Stimulated activated CD8-positive, alpha-beta memory T cell treated with anti-CD3 and anti-CD28 coated beads, Interleukin-12 subunit alpha, Interleukin-12 subunit beta, amount 100 ng/mL, for 24 hours (primary cell): ENCODE results near the gene WWP2.

ENCODE experiments used
- DNase-seq: peaks from one replicate; pipeline ENCODE4 v3.0.0-alpha.2; 2020; ENCODE audit errors: extremely low read depth

The WWP2 gene

DNA sequence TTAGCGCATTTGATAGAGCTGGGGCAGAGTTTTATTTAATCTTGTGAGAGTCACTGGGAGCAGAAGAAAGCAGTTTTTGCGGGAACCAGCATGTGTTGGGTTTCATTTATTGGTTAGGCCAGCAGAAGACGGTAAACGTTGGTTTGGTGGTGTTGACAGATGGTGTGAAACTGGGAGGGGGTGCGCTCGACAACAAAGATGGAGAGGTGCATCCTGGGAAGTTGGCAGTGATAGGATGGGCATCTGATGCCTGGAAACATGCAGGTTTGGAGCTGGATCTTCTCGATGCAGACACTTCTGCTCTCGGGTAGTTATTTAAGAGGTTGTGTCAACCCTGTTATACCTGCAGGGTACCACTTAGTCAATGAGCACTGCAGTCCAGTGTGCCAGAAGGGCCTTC, 164.1 kb downstream of the WWP2 start:
- DNase-seq = no peak

- no peak for DNase-seq
Observed at GRCh38 chr16:69927056-69927757, 165.1 kb downstream of the WWP2 start.

DNA sequence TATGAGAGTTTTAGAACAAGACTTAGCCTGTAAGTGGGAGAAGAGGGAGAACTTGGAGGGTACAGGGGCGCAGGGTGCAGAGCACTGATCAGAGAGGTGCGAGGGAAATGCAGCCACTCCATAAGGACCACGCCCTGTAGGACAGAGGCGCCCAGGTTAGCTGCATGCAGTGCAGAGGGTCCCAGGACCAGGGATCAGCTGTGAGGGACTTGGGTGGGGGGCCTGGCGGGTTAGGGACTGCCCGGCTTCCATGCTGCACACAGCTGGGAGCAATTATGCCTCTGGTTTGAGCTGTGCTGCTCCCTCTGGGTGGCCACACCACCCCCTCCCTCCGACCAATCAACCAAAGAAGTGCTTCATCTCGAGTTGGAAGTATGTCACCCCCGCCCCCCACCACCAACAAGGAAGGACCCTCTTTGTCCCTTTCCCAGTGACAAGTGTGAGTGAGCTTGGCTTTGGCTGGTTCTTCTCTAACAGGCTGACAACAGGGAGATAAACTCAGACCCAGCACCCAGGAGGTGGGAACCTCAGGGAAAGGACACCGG, 166.8 kb downstream of the WWP2 start:
- DNase-seq = no peak

GRCh38 chr16:69929480-69929879, 167.3 kb downstream of the WWP2 start:
- DNase-seq = no peak

GRCh38 chr16:69930117-69930776, 168.1 kb downstream of the WWP2 start:
- no peak for DNase-seq

DNA sequence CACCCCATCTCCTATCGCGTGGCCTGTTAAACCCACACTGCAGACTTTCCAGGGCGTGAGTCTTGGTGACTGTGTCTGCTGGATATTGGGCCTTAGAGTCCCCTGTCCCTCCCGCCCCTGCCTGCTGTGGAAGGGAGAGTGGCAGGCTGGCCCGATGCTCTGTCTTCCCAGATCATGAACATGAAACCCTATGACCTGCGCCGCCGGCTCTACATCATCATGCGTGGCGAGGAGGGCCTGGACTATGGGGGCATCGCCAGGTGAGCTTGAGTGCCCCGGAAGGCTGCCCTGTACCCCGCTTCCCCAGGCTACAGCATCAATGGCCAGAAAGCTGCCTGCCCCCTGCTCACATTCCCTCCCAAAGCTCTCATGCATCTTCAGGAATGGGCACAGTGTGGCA, 169.5 kb downstream of the WWP2 start:
- DNase-seq = no peak

DNA sequence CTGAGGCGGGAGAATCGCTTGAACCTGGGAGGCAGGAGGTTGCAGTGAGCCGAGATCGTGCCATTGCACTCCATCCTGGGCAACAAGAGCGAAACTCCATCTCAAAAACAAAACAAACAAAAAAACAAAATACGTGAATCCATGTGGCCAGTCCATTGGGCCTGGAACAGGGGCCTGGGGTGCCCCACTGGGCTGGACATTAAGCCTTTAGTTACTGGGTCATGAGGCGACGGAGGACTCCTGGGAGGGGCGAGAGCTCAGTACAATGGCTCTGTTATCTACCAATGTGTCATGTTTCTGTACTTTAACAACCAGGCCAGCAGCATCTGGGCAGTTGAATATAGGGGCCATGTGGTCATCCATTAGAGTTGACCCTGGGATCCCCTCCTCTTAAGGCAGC, 170.1 kb downstream of the WWP2 start:
- DNase-seq = no peak

DNA sequence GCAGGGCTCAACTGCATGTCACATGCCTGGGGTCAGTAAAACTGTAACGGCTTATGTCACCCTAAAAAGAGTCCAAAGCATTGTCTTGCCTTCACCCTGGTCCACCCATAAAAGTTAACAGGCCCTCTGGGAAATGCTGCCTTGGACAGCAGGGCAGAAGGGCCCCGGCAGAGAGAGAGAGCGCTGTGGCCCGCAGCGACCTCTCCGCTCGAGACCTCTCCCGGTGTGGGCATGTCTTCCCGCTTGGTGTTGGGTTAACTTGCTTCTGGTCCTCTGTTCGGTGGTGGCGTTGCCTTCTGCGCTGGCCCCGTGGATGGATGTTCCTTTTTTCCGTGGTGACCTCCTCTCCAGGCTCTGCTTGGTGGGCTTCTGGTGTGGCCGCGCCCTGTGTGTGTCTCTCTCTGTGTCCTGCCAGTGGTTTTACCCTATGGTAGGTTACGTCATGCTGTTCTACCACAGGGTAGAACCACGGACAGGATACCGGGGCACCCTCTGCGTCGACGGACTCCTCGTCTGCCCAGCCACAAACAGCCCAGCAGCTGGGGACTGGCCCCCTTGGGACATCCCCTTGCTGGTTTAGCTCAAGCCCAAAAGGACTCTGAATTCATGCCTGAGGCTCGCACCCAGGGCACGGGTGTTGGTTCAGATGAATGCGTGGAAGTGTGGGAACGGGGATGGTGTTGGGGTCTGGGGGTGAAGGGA, 170.7 kb downstream of the WWP2 start:
- no peak for DNase-seq

DNA sequence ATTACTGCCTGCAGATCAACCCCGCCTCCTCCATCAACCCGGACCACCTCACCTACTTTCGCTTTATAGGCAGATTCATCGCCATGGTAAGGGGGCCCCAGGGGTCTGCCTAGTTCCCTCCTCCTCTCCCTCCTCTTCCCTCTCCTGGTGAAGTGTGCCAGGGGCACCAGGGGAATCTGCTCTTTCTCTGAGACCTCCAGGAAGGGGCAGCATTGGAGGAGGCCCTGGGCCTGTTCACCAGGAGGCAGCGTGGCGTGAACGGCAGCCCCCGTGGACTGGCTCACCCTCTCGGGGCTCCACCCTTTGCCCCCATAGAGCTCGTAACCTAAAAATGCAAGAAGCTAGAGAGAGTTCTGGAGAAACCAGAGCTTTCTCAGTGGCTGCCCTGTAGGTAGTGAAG, 171.9 kb downstream of the WWP2 start:
- no peak for DNase-seq

DNA sequence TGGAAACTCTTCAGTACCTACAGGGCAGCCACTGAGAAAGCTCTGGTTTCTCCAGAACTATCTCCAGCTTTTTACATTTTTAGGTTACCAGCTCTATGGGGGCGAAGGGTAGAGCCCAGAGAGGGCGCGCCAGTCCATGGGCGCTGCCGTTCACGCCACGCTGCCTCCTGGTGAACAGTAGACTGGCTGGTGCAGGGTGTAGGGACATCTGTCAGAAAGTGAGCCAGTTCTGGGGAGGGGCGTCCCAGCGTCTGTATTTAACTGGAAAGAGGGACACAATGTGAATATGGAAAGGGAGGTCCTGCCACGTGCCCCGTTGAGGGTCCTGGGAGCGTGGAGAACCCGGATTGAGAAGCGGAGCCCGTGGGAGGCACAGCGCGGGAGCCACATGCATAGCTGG, 172.6 kb downstream of the WWP2 start:
- no peak for DNase-seq

DNA sequence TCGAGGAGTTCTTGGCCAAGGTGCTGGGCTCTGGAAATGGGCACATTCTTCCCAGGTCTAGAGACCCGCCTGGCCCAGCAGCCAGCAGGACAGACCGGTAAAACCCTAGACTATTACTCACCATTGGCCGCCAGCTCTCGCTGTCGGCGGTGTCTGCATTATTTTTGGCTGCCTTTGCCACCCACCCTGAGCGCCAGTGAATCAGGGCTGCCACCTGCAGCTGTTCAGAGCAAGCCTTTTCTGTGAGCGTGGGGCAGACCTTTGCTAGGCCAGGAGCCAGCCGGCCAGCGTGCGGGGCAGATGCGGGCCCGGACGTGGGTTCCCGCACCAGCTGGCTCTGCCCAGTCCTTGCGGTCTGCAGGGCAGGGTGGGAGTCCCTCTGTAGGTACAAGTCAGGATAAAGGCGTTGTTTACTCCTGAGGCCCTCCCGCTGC, 173.2 kb downstream of the WWP2 start:
- no peak for DNase-seq

- DNase-seq = no peak
Observed at GRCh38 chr16:69935740-69936139, 173.6 kb downstream of the WWP2 start.

GRCh38 chr16:69936252-69936651, 174.1 kb downstream of the WWP2 start:
- DNase-seq = no peak

DNA sequence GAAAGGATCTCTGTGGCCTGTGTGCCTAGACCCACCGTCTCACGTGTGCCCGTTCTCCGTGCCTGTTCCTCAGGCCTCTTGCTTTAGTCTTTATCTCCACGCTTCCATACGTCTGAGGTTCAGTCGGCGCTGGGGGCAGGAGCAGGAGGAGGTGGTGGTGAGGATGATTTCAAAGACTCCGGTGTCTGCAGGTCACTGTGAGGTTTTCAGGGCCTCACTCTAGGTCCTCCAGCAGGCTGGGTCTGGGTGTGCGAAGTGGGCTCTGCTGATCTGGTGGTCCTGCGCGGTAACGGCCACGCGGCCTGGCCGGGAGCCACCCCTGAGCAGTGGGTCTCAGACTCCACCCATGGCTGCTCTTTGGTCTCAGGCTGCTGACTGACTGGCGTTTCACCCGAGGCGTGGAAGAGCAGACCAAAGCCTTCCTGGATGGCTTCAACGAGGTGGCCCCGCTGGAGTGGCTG, 174.6 kb downstream of the WWP2 start:
- no peak for DNase-seq

DNA sequence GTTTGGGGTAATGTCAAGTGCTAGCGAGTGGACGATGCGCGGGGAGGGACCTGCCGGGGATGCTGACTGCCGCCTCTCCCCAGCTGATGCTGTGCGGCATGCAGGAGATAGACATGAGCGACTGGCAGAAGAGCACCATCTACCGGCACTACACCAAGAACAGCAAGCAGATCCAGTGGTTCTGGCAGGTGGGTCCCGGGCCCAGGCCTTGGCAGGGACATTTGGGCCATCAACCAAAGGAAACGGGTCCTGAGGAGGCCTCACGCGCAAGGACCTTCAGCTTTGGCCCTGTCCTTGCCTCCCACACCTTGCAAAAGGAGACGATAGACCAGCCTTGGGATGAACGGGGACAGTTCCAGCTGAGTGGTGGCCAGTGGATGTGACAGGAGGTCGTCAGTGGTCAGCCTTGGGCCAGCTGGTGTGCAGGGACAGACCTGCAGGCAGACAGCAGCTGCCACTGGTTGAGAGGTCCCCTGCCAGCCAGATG, 175.4 kb downstream of the WWP2 start:
- DNase-seq = no peak

- DNase-seq = no peak
Observed at GRCh38 chr16:69938981-69939820, 177.1 kb downstream of the WWP2 start.

DNA sequence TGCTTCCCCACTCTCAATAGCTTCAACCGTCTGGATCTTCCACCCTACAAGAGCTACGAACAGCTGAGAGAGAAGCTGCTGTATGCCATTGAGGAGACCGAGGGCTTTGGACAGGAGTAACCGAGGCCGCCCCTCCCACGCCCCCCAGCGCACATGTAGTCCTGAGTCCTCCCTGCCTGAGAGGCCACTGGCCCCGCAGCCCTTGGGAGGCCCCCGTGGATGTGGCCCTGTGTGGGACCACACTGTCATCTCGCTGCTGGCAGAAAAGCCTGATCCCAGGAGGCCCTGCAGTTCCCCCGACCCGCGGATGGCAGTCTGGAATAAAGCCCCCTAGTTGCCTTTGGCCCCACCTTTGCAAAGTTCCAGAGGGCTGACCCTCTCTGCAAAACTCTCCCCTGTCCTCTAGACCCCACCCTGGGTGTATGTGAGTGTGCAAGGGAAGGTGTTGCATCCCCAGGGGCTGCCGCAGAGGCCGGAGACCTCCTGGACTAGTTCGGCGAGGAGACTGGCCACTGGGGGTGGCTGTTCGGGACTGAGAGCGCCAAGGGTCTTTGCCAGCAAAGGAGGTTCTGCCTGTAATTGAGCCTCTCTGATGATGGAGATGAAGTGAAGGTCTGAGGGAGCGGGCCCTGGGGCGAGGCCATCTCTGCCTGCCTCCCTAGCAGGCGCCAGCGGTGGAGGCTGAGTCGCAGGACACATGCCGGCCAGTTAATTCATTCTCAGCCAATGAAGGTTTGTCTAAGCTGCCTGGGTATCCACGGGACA, 177.9 kb downstream of the WWP2 start:
- no peak for DNase-seq

DNA sequence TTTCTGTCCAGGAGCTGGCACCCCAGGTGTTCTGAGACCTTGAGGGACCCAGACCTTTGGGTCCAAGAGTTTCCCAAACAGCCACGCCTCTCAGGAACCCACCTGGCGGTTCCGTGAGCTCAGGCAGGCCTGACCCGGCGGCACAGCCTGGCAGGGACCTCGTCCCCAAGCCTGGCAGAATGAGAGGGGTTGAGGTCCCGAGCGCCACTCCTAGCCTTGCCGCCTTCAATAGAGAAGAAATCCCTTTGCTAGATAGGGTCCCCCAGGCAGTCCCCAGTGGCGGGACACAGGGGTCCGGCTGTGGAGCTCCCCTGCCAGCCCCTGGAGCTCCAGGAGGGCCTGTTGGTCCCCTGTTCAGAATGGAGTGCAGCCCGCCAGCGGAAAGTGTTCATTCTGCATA, 178.5 kb downstream of the WWP2 start:
- DNase-seq = no peak

DNA sequence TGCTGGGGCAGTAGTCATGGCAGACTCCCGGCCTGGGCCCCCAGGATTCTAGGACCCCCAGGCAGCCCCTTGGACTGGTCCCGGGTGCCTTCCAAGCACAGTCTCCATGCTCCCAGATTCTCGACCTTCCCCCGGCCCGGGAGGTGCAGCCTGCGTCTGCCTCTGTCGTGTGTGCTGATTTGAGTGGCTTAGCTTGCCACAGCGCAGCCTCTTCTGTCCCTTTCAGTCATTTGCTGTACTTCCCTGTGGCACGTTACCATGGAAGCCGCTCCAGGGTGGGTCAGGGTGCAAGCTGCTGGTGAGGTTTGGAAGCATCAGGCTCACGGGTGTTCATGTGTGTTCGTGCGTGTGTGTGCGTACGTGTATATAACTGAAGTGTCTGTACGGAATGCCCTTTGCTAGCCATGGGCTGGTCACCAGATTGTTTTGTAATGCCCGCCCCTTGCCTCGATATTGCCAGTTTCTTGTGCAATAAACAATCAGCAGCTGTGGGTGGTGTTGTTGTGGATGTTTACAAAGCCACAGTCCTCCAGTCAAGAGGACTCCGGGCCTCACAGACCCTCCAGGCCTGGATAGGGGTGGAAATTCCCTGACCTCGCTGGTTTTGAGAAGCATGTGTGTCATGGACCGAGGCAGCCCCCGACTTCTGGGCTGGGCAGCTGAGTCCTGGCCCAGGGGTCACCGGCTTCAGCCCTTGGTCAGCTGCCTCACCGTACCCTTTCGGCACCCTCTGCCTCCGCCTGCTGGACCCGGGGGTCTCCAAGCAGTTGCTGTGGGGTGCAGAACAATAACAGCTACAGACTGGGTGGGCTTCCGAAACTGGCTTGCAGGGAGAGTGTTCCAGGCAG, 179.3 kb downstream of the WWP2 start:
- no peak for DNase-seq

- DNase-seq = no peak
Observed at GRCh38 chr16:69942099-69942491, 180.0 kb downstream of the WWP2 start.
